Stimulated activated CD8-positive, alpha-beta memory T cell treated with anti-CD3 and anti-CD28 coated beads, Interleukin-4, amount 100 ng/mL, for 48 hours (primary cell): Measurements from ENCODE around the gene OXCT2.

Source experiments
- DNase-seq: peaks from one replicate; pipeline ENCODE4 v3.0.0-alpha.2; 2020

The OXCT2 gene

DNA sequence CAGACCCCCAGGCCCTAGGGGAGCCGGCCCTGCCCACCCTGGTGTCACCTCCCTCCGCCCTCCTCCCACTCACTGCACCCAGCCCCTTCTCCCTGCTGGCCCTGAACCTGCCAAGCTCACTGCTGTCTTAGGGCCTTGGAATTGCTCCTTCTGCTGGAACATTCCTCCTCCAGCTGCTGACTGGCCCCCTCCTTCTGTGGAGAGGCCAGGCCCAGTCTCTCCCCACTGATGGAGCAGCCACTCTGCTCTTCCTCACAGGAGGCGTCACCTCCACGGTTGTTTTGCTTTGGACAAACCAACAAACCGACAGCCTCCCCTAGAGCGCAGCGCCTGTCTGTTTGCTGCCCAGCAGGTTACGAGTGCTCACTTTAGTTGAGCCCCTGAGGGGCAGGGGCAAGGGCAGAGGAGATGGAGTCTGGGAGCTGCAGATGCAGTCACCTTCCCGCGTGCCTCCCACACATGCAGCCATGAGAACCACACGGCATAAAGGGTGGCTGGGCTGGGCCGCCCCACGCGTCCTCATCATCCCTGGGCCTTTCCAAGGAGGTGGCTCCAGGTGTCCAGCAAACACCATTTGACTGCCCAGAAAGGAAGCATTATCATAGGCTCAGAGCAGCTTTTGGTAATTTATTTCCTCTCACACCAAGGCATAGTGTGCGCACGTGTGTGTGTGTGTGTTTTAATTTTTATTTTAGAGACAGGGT is 9.4 kb downstream of the OXCT2 start:
- no peak for DNase-seq

- no peak for DNase-seq
Observed at GRCh38 chr1:39761016-39761415, 10.1 kb downstream of the OXCT2 start.

GRCh38 chr1:39760074-39761008 is 10.8 kb downstream of the OXCT2 start:
- no peak for DNase-seq

- no peak for DNase-seq
Observed at GRCh38 chr1:39759436-39759726, 11.8 kb downstream of the OXCT2 start.

- no peak for DNase-seq
Observed at GRCh38 chr1:39758556-39759435, 12.4 kb downstream of the OXCT2 start.

GRCh38 chr1:39757501-39757900 is 13.6 kb downstream of the OXCT2 start:
- no peak for DNase-seq

DNA sequence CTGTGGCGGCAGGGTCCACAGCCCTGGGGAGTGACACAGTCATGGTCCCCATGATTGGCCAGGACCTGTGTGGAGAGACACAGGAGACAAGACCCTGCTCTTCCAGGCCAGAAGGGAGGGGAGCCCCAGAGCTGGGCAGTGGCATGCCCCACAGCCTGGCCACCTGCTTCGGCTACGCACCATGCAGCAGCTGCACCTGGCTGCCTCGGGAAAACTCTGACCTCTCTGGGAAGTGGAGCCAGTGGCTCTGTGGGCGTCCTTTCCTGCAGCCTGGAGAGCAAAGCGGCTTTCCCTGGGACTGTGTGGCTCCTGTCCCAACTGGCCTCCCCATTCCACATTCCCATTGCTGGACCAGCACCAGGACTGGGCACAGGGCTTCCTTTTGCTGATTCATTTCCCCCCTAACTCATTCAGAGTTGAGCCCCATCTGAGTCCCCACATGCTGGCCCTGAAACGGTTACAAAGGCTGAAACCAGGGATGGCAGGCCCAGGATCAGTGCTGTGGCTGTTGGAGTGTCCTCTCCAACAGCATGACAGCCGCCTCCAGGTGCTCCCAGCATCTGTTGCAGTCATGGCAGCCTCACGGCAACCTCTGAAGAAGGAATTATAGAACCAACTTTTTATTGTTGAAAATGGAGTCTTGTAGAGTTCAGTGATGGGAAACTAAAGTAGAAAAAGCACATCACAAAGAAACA is 15.0 kb downstream of the OXCT2 start:
- DNase-seq = no peak

GRCh38 chr1:39754906-39755504 is 16.1 kb downstream of the OXCT2 start:
- DNase-seq = no peak

DNA sequence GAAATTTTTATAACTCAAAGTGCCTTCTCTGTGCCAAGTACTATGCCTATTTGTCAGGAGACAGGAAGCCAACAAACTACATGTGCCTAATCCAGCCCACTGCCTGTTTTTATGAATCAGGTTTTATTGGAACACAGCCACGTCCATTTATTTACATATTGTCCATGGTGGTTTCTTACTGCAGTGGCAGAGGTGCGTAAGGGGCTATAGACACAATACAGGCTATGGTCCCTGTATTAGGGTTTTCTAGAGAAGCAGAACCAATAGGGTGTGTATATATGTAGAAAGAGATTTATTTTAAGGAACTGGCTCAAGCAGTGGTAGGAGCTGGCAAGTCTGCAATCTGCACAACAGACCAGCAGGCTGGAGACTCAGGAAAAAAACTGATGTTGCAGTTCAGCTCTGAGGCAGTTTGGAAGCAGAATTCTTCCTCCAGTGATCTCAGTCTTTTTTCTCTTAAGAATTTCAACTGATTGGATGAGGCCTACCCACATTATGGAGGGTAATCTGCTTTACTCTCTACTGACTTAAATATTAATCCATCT is 17.1 kb downstream of the OXCT2 start:
- no peak for DNase-seq

DNA sequence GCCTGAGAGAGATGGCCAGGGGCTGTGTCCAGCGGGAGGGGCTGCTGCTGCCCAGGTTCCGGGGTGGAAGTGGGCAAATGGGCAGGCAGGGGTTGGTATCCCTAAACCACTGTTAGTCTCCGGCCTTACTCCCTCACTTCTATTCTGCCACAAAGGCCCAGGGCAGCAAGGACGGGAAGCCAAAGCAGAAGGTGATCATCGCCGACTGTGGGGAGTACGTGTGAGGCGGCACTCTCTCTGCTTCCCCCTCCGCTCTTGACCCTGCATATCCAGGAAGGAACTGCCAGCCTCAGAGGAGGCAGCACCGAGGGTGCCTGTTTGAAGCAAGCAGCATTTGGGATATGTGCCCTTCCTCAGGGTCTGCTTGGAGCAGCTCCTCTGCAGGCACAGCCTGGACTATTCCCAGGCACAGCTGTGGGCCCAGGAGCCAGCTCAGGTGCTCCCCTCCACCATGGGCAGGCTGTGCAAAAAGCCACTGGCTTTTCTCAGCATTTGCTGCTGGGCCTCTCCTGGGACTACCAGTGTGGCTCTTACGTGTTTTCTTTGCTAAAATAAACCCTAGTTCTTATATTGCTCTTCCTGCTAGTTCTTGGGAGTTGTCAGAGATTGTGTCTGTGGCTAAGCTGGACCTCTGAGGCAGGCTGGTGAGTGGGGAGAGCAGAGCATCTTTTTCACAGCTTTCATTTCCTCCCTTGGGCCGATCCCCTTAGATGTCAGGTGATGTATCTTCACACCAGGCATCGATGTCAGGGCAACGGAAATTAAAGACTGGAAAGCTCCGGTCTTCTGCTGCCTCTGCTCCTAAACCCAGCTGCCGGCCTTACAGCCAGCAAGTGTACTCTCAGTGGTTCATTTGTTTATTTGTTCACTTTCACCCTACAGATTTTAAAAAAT is 17.8 kb downstream of the OXCT2 start:
- no peak for DNase-seq

GRCh38 chr1:39752703-39753102 is 18.4 kb downstream of the OXCT2 start:
- no peak for DNase-seq

- DNase-seq = no peak
Observed at GRCh38 chr1:39751595-39751994, 19.6 kb downstream of the OXCT2 start.

- no peak for DNase-seq
Observed at GRCh38 chr1:39745016-39745670, 26.0 kb downstream of the OXCT2 start.

- DNase-seq = peak; percentile 99
Observed at GRCh38 chr1:39738622-39739366, 32.4 kb downstream of the OXCT2 start, which contains the start of gene PPIE. Gene PPIE (plus strand): TSS chr1:39738882. CDS start chr1:39738901, 19 bp downstream.

DNA sequence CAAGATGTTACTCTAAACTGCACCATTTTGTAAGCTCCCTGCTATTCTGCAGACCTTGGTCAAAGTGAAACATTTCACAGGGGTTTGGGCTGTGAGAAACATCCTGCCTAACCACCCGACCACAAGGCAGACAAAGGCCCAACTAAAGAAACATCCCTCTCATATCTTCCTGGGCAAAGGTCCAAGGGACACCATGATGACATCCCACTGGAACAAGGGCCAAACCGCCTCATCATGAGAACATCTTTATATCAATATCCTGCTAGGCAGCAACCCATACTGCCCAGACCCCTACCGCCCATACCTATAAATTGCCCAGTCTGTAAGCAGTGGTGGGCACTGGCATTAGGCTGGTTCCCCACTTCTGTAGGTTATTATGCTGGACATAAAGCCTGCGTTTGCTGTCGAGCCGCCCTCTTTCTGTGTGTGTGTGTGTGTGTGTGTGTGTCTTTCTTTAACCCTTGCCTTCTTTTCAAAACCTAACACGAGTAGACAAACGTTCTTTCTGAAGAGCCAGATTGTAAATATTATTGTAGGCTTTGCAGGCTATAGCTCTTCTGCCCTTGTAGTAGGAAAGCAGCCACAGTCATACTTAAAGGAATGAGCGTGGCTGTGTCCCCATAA is 33.5 kb downstream of the OXCT2 start:
- DNase-seq = no peak

- no peak for DNase-seq
Observed at GRCh38 chr1:39735731-39736130, 35.4 kb downstream of the OXCT2 start.

- DNase-seq = no peak
Observed at GRCh38 chr1:39733161-39733560, 38.0 kb downstream of the OXCT2 start.

- no peak for DNase-seq
Observed at GRCh38 chr1:39732730-39733129, 38.4 kb downstream of the OXCT2 start.

DNA sequence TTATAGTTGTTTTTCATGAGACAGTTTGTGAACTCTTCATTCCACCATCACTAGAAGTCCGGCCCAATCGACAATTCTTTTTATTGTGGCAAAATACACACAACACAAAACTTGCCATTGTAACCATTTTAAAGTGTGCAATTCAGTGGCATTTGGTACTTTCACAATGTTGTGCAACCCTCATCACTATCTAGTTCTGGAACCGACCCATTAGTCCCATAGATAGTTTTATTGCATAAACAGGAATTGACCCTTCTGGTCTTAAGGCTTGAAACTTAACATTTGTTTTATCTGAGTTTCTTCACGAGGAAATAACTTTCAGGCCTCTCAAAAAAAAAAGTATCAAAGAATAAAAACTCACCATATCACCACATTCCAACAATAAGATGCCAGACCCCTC is 41.3 kb downstream of the OXCT2 start:
- no peak for DNase-seq
